IMR-90 (cell line): ENCODE data around the gene ORAI3. TPM values are rescaled to one million over a fixed set of nuclear protein-coding genes. Genes with fewer than 3 reads are reported as not detected.

Experiments
- ATAC-seq: fragments of 200-7000 bp; cut with Tn5 transposase; 2 replicates; pipeline ENCODE4 v1.9.1; 2020; ENCODE audit warnings: low read depth, mild to moderate bottlenecking, moderate library complexity
- BruUV-seq: library from RNA; stranded (reverse); fragments of 400-500 nt; replicated peaks from 2 replicates; lab custom pipeline; 2021; lab: Mats Ljungman, UMichigan
- CTCF ChIA-PET: fragments of 300-600 bp; formaldehyde crosslinking; extraction: SDS; loops from one replicate; lab custom pipeline; 2021; ENCODE audit warnings: antibody characterized with exemption; lab: Yijun Ruan, JAX
- POLR2A ChIA-PET: fragments of 300-600 bp; sonication (Branson Sonifier 250); formaldehyde crosslinking; loops from one replicate; lab custom pipeline; 2022; ENCODE audit warnings: antibody characterized with exemption; ENCODE audit not compliant: unreplicated experiment; lab: Charles Lee
- DNase-seq: peaks from one replicate; pipeline ENCODE4 v3.0.0; 2013
- H2AFZ ChIP-seq: replicated peaks from 2 replicates; pipeline ENCODE3; 2013; ENCODE audit warnings: low read length, mild to moderate bottlenecking; ENCODE audit not compliant: poor library complexity
- H2AK5ac ChIP-seq: 2 replicates; pipeline ENCODE4 v1.6.1; 2013; ENCODE audit warnings: low read depth, low read length, inconsistent platforms
- H2AK9ac ChIP-seq: replicated peaks from 2 replicates; pipeline ENCODE3; 2013; ENCODE audit warnings: mild to moderate bottlenecking, low read depth, low read length, moderate library complexity; ENCODE audit not compliant: poor library complexity
- H2BK120ac ChIP-seq: 2 replicates; pipeline ENCODE4 v1.6.1; 2013; ENCODE audit warnings: low read depth, low read length, inconsistent platforms
- H2BK15ac ChIP-seq: 3 replicates; pipeline ENCODE4 v1.6.1; 2013; ENCODE audit warnings: low read depth, low read length, inconsistent platforms
- H2BK20ac ChIP-seq: 2 replicates; pipeline ENCODE4 v1.6.1; 2013; ENCODE audit warnings: low read depth, mild to moderate bottlenecking, inconsistent platforms, low read length, moderate library complexity
- H2BK5ac ChIP-seq: 2 replicates; pipeline ENCODE4 v1.6.1; 2013; ENCODE audit warnings: mild to moderate bottlenecking, low read depth, low read length, inconsistent platforms; ENCODE audit not compliant: poor library complexity, severe bottlenecking
- H3K14ac ChIP-seq: replicated peaks from 2 replicates; pipeline ENCODE4 v1.6.1; 2013; ENCODE audit warnings: low read depth, low read length, inconsistent platforms
- H3K18ac ChIP-seq: 2 replicates; pipeline ENCODE4 v1.6.1; 2013; ENCODE audit warnings: low read depth, low read length, control low read depth
- H3K23ac ChIP-seq: 2 replicates; pipeline ENCODE4 v1.6.1; 2013; ENCODE audit warnings: low read depth, low read length, inconsistent platforms
- H3K27ac ChIP-seq: 2 replicates; pipeline ENCODE4 v1.5.1; 2013; ENCODE audit warnings: mild to moderate bottlenecking, control low read depth, low read length; ENCODE audit not compliant: insufficient read depth
- H3K27me3 ChIP-seq: 2 replicates; pipeline ENCODE4 v1.6.1; 2013; ENCODE audit warnings: low read length; ENCODE audit not compliant: control insufficient read depth, insufficient read depth
- H3K36me3 ChIP-seq: 2 replicates; pipeline ENCODE4 v1.6.1; 2013; ENCODE audit warnings: low read length, mixed read lengths; ENCODE audit not compliant: control insufficient read depth, insufficient read depth
- H3K4ac ChIP-seq: 2 replicates; pipeline ENCODE4 v1.6.1; 2013; ENCODE audit warnings: low read depth, low read length, inconsistent platforms
- H3K4me1 ChIP-seq: 2 replicates; pipeline ENCODE4 v1.6.1; 2013; ENCODE audit warnings: low read length, mixed read lengths; ENCODE audit not compliant: control insufficient read depth, insufficient read depth
- H3K4me2 ChIP-seq: 2 replicates; pipeline ENCODE4 v1.6.1; 2013; ENCODE audit warnings: low read depth, mild to moderate bottlenecking, control low read depth, low read length, moderate library complexity
- H3K4me3 ChIP-seq: 2 replicates; pipeline ENCODE4 v1.5.1; 2013; ENCODE audit warnings: low read depth, mild to moderate bottlenecking, control low read depth, low read length, moderate library complexity; ENCODE audit not compliant: insufficient read depth
- H3K56ac ChIP-seq: 2 replicates; pipeline ENCODE4 v1.6.1; 2013; ENCODE audit warnings: low read length, inconsistent platforms; ENCODE audit not compliant: insufficient read depth; ENCODE audit errors: extremely low read depth
- H3K79me1 ChIP-seq, 2 experiments: 2 replicates each; pipeline ENCODE4 v1.6.1; 2013; ENCODE audit warnings: low read length in 2 of 2, inconsistent platforms in 1 of 2, low read depth in 1 of 2
- H3K9ac ChIP-seq: 2 replicates; pipeline ENCODE4 v1.6.1; 2013; ENCODE audit warnings: low read depth, low read length, control low read depth
- H3K9me1 ChIP-seq: 2 replicates; pipeline ENCODE4 v1.6.1; 2013; ENCODE audit warnings: low read length, inconsistent platforms; ENCODE audit not compliant: insufficient read depth
- H3K9me3 ChIP-seq: 2 replicates; pipeline ENCODE4 v1.6.1; 2013; ENCODE audit warnings: low read length; ENCODE audit not compliant: control insufficient read depth, insufficient read depth
- H4K20me1 ChIP-seq: 2 replicates; pipeline ENCODE4 v1.6.1; 2013; ENCODE audit warnings: low read length, inconsistent platforms; ENCODE audit not compliant: insufficient read depth
- H4K5ac ChIP-seq: 2 replicates; pipeline ENCODE4 v1.6.1; 2013; ENCODE audit warnings: mild to moderate bottlenecking, low read depth, low read length, control low read depth
- H4K8ac ChIP-seq, 2 experiments: 2 replicates each; pipeline ENCODE4 v1.6.1; 2013; ENCODE audit warnings: low read depth in 2 of 2, low read length in 2 of 2, control low read depth in 1 of 2, inconsistent platforms in 1 of 2
- H4K91ac ChIP-seq: 2 replicates; pipeline ENCODE4 v1.6.1; 2013; ENCODE audit warnings: low read depth, low read length, inconsistent platforms; ENCODE audit not compliant: insufficient read depth
- CEBPB ChIP-seq: IDR thresholded peaks from 2 replicates; pipeline ENCODE4 v1.6.1; 2012; ENCODE audit warnings: low read depth, low read length, improper control_type of control experiment
- CHD1 ChIP-seq: IDR thresholded peaks from 2 replicates; pipeline ENCODE4 v1.6.1; 2012; ENCODE audit warnings: low read depth, low read length, improper control_type of control experiment
- WGBS, 2 experiments: methylation state at CpG; one replicate each; pipeline versions ENCODE4 v1.1.5 to v1.1.7; 2013; ENCODE audit warnings: missing lambda C conversion rate in 2 of 2; ENCODE audit not compliant: insufficient read length in 1 of 2; ENCODE audit errors: extremely low coverage in 2 of 2; 5-methylcytosine and 5-hydroxymethylcytosine counted together
- dilution Hi-C: fragments of 300-500 bp; cut with HindIII; formaldehyde crosslinking; loops from one replicate; pipeline ENCODE4 v1.14.3; 2018; ENCODE audit warnings: low sequenced_read_pairs; ENCODE audit not compliant: unreplicated experiment
- in situ Hi-C: fragments of 300-500 bp; cut with MboI; formaldehyde crosslinking; loops from 3 replicates; pipeline ENCODE4 v1.14.3; 2019; ENCODE audit warnings: low sequenced_read_pairs, inconsistent platforms, mixed read lengths
- intact Hi-C: fragments of 100-400 bp; cut with micrococcal nuclease; formaldehyde crosslinking; loops from 2 replicates; pipeline ENCODE4 v1.10.0; 2022
- polyA plus RNA-seq, 3 experiments: library from polyadenylated mRNA; depleted of rRNA; stranded (reverse); fragments of >200 nt; gene quantifications; 2 replicates each; pipeline ENCODE4 v1.2.3, GENCODE V29; 2012; ENCODE audit warnings: low replicate concordance in 1 of 3
- total RNA-seq: library from RNA; depleted of rRNA; stranded (reverse); fragments of >200 nt; gene quantifications from 2 replicates; pipeline ENCODE4 v1.2.3, GENCODE V29; 2012

Gene ORAI3
- total and polyA plus RNA-seq, 2 of the 4 experiments (the other 2 are of a cell fraction) = 6.8 to 16.9 TPM

DNA sequence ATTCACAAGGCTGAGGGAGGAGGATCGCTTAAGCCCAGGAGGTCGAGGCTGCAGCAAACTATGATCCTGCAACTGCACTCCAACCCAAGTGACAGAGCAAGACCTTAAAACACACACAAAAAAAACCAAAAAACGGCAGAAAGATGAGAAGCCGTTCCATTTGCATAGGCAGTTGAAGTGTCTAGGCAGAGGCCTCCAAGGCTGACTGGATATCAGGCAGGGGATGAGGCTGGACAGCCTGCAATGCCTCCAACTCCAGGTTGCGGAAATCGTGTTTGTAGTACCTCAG lies 27.5 kb upstream of the ORAI3 start:
- H4K5ac ChIP-seq = no peak overlapping the region
- no peak overlapping the region; the same call in 1 of the 2 replicates for H3K4me3 ChIP-seq
- no peak overlapping the region for H2AK5ac ChIP-seq
- no TSS peak for BruUV-seq
- TF ChIP-seq CHD1 (no peak), CEBPB (0 out of 2 replicates have a peak, but pooled peaks have one; percentile 5)
- peak overlapping the region; percentile 70 to 72; a peak in 3 of 4 replicates for H4K8ac ChIP-seq
- H2AK9ac ChIP-seq = peak overlapping the region; percentile 98
- H2BK20ac ChIP-seq = no peak overlapping the region
- H3K4ac ChIP-seq = peak overlapping the region; percentile 3; the same call in 1 of the 2 replicates
- H3K18ac ChIP-seq = no peak overlapping the region
- no peak overlapping the region for H2BK5ac ChIP-seq
- no peak overlapping the region for H3K23ac ChIP-seq
- in situ Hi-C loops (no loop called here), dilution Hi-C loops (no loop called here), intact Hi-C loops (loop anchor here (1.0 to 5.0 kb wide), 5 partner anchors 77 to 224 kb away; partner anchors contain the start of genes CFAP119, PHKG2, RNF40 and SRCAP)
- peak overlapping the region; percentile 50; the same call in 1 of the 2 replicates for H3K14ac ChIP-seq
- 10% methylated on average over 2 of the region's 6 CpGs; no CpG with 5 or more reads in 1 of the 2 experiments for WGBS, 2 experiments
- peak overlapping the region; percentile 99 for H2AFZ ChIP-seq
- H2BK15ac ChIP-seq = no peak overlapping the region
- H3K27ac ChIP-seq = no peak overlapping the region
- H3K79me1 ChIP-seq = peaks cover 4 to 30% of the 10 kb centered on the region in 2 experiments; a peak in 2 of 4 replicates
- peak overlapping the region; percentile 20; the same call in 1 of the 2 replicates for H3K4me2 ChIP-seq
- ChIA-PET CTCF (no interaction called here), POLR2A (no interaction called here)
- no peaks in the 10 kb centered on the region; the same call in 1 of the 2 replicates for H3K36me3 ChIP-seq
- no peaks in the 10 kb centered on the region for H3K9me1 ChIP-seq
- H3K27me3 ChIP-seq = no peaks in the 10 kb centered on the region
- no peak overlapping the region for H3K56ac ChIP-seq
- ATAC-seq (no peak), DNase-seq (no peak)
- no peak overlapping the region for H4K91ac ChIP-seq
- H3K4me1 ChIP-seq = peaks cover 2% of the 10 kb centered on the region; the same call in 1 of the 2 replicates
- H3K9ac ChIP-seq = no peak overlapping the region
- H4K20me1 ChIP-seq = peaks cover 4% of the 10 kb centered on the region
- H2BK120ac ChIP-seq = no peak overlapping the region
- H3K9me3 ChIP-seq = no peaks in the 10 kb centered on the region
